K562 (cell line): ENCODE results near the gene NXF1. TPM values are rescaled to one million over a fixed set of nuclear protein-coding genes. Genes with fewer than 3 reads are reported as not detected.

Source experiments
- ATAC-seq: fragments of 200-7000 bp; cut with Tn5 transposase; 3 replicates; pipeline ENCODE4 v1.9.1; 2020; ENCODE audit warnings: moderate library complexity
- BruUV-seq: library from RNA; stranded (reverse); fragments of 400-500 nt; replicated peaks from 2 replicates; lab custom pipeline; 2021; lab: Mats Ljungman, UMichigan
- CTCF ChIA-PET: fragments of 300-600 bp; formaldehyde crosslinking; extraction: SDS; loops from one replicate; lab custom pipeline; 2021; ENCODE audit warnings: low intra/inter-chr PET ratio; lab: Yijun Ruan, JAX
- POLR2A ChIA-PET: fragments of 300-600, 350-650 bp; sonication (Branson Sonifier 250); formaldehyde crosslinking; extraction: SDS; loops from one replicate; lab custom pipeline; 2021; ENCODE audit warnings: antibody characterized with exemption, inconsistent platforms; lab: Yijun Ruan, JAX
- DNase-seq, 4 experiments: peaks; one replicate each; pipeline versions ENCODE4 v3.0.0 to v3.0.0-alpha.2; 2011 to 2018; ENCODE audit warnings: low spot score in 3 of 4, mixed read lengths in 3 of 4; ENCODE audit errors: extremely low read depth in 1 of 4
- FAIRE-seq: peaks from 2 replicates; lab custom pipeline; 2011; peaks lifted over from hg19 to GRCh38; lab: Jason Lieb, UNC
- H2AFZ ChIP-seq: 2 replicates; pipeline ENCODE4 v1.6.0; 2011; ENCODE audit warnings: low read depth, low read length, control low read depth, inconsistent platforms
- H3K27ac ChIP-seq: fragments of 200-600 bp; 3 replicates; pipeline ENCODE4 v1.8.0; 2011; ENCODE audit warnings: low read depth, mild to moderate bottlenecking, control low read depth, inconsistent platforms, low read length, moderate library complexity, mixed read lengths; ENCODE audit errors: extremely low read depth
- H3K27me3 ChIP-seq, 2 experiments: fragments of 300-600 bp in 1 of 2; 2 replicates in 1 of 2; 3 replicates in 1 of 2; pipeline versions ENCODE4 v1.6.0 to v1.8.0; 2011; ENCODE audit warnings: inconsistent platforms in 2 of 2, low read length in 2 of 2, mild to moderate bottlenecking in 1 of 2, mixed read lengths in 1 of 2, moderate library complexity in 1 of 2; ENCODE audit not compliant: control insufficient read depth in 2 of 2, insufficient read depth in 2 of 2
- H3K36me3 ChIP-seq: fragments of 300-600 bp; 3 replicates; pipeline ENCODE4 v1.8.0; 2011; ENCODE audit warnings: mild to moderate bottlenecking, low read length, inconsistent platforms; ENCODE audit not compliant: control insufficient read depth, insufficient read depth
- H3K4me1 ChIP-seq, 2 experiments: fragments of 200-600 bp in 1 of 2; replicated peaks in 1 of 2; 2 replicates in 1 of 2; 3 replicates in 1 of 2; pipeline versions ENCODE4 v1.5.1 to v1.8.0; 2011; ENCODE audit warnings: inconsistent platforms in 2 of 2, low read length in 2 of 2, mild to moderate bottlenecking in 1 of 2, mixed read lengths in 1 of 2, moderate library complexity in 1 of 2; ENCODE audit not compliant: control insufficient read depth in 2 of 2, insufficient read depth in 2 of 2
- H3K4me2 ChIP-seq: 2 replicates; pipeline ENCODE4 v1.6.1; 2011; ENCODE audit warnings: low read length, control low read depth, inconsistent platforms, mixed read lengths; ENCODE audit not compliant: insufficient read depth
- H3K4me3 ChIP-seq: fragments of 200-600 bp; sonication (generic), shearing (Covaris generic); 2 replicates; pipeline ENCODE4 v1.5.1; 2016; ENCODE audit warnings: control low read depth, inconsistent platforms
- H3K79me2 ChIP-seq: fragments of 200-600 bp; 3 replicates; pipeline ENCODE4 v1.8.0; 2011; ENCODE audit warnings: low read length, inconsistent platforms; ENCODE audit not compliant: control insufficient read depth, insufficient read depth
- H3K9ac ChIP-seq, 2 experiments: 2 replicates each; pipeline versions ENCODE4 v1.6.0 to v1.6.1; 2011; ENCODE audit warnings: low read depth in 2 of 2, low read length in 2 of 2, control low read depth in 1 of 2, inconsistent platforms in 1 of 2, mild to moderate bottlenecking in 1 of 2, mixed read lengths in 1 of 2; ENCODE audit not compliant: insufficient read depth in 1 of 2
- H3K9me1 ChIP-seq: one replicate; pipeline ENCODE4 v1.6.0; 2011; ENCODE audit warnings: inconsistent platforms, mild to moderate bottlenecking, low read length, moderate library complexity; ENCODE audit not compliant: control insufficient read depth, insufficient read depth
- H3K9me3 ChIP-seq: replicated peaks from 2 replicates; pipeline ENCODE4 v1.5.1; 2011; ENCODE audit warnings: low read depth, low read length, inconsistent platforms; ENCODE audit not compliant: control insufficient read depth, insufficient read depth
- H4K20me1 ChIP-seq: replicated peaks from 2 replicates; pipeline ENCODE4 v1.6.1; 2011; ENCODE audit warnings: low read length, inconsistent platforms, mixed read lengths; ENCODE audit not compliant: control insufficient read depth, insufficient read depth
- MTA2 ChIP-seq: fragments of 450-650 bp; IDR thresholded peaks from 2 replicates; pipeline ENCODE4 v1.6.1; 2016; ENCODE audit warnings: low read depth
- POLR2G ChIP-seq: fragments of 200-400 bp; formaldehyde crosslinking; IDR thresholded peaks from 2 replicates; pipeline ENCODE4 v1.6.1; 2017; ENCODE audit warnings: low read depth, mild to moderate bottlenecking, antibody characterized with exemption, low read length, moderate library complexity
- RBM34 ChIP-seq: fragments of 200-400 bp; formaldehyde crosslinking; IDR thresholded peaks from 2 replicates; pipeline ENCODE4 v1.6.1; 2018; ENCODE audit warnings: low read length, borderline replicate concordance; ENCODE audit not compliant: insufficient read depth
- THRAP3 ChIP-seq: fragments of 450-650 bp; IDR thresholded peaks from 2 replicates; pipeline ENCODE4 v1.6.1; 2016; ENCODE audit warnings: mild to moderate bottlenecking, inconsistent platforms, borderline replicate concordance
- ZBTB40 ChIP-seq, 2 experiments: fragments of 450-650 bp in 1 of 2; sonication (generic) in 1 of 2; formaldehyde crosslinking in 1 of 2; IDR thresholded peaks; 2 replicates each; pipeline versions ENCODE4 v1.7.1 to v1.9.0; 2016 to 2022; ENCODE audit warnings: inconsistent platforms in 1 of 2, mild to moderate bottlenecking in 1 of 2, missing genetic modification reagents in 1 of 2
- ZNF175 ChIP-seq: fragments of 200-800 bp; sonication (Bioruptor generic); IDR thresholded peaks from 2 replicates; pipeline ENCODE4 v1.6.1; 2016; ENCODE audit warnings: low read depth, mild to moderate bottlenecking, missing genetic modification characterization, missing compliant biosample characterization
- WGBS: fragments of 100-300 bp; shearing (Covaris generic); methylation state at CpG from one replicate; pipeline ENCODE4 v1.1.6; 2016; ENCODE audit warnings: low coverage, mixed read lengths; ENCODE audit not compliant: insufficient coverage; ENCODE audit errors: missing lambda C conversion rate; 5-methylcytosine and 5-hydroxymethylcytosine counted together
- in situ Hi-C: fragments of 300-500 bp; cut with MboI; formaldehyde crosslinking; loops from 4 replicates; pipeline ENCODE4 v1.15.0; 2018; ENCODE audit warnings: inconsistent platforms, mixed read lengths
- intact Hi-C: fragments of 100-400 bp; cut with micrococcal nuclease; formaldehyde crosslinking; loops from 2 replicates; pipeline ENCODE4 v1.14.2; 2022
- polyA plus RNA-seq, 8 experiments: library from polyadenylated mRNA; depleted of rRNA in 4 of 8; stranded (reverse) in 5 of 8; unstranded in 3 of 8; fragments of >200 nt; fragmentation: Nextera tagmentation in 2 of 8; fragmentation: Illumina TruSeq in 1 of 8; extraction: Ambion mirVana in 2 of 8; extraction: Trizol in 1 of 8; gene quantifications; 2 replicates each; pipeline versions ENCODE4 v1.2.1 to v1.2.3, GENCODE V29; 2011 to 2014; ENCODE audit warnings: inconsistent platforms in 1 of 8, missing spikeins in 1 of 8
- total RNA-seq, 7 experiments: library from RNA; depleted of rRNA in 6 of 7; stranded (reverse); fragments of >200 nt in 6 of 7; fragmentation: Illumina TruSeq in 2 of 7; extraction: Trizol in 2 of 7; gene quantifications; 2 replicates each; pipeline versions ENCODE4 v1.2.1 to v1.2.3, GENCODE V29; 2011 to 2021; ENCODE audit warnings: low replicate concordance in 1 of 7

Gene NXF1
- total and polyA plus RNA-seq, 9 of the 15 experiments (the other 6 are each of a cell fraction or from before 2014, with no cell fraction given), result 18.1 to 98.3 (median 35.8) TPM

- peak overlapping the region; percentile 94 for H3K4me2 ChIP-seq
- intact Hi-C loops (no loop called here), in situ Hi-C loops (no loop called here)
- ATAC-seq (no peak), FAIRE-seq (no peak), DNase-seq (no peak)
- no peaks in the 10 kb centered on the region for H3K9me1 ChIP-seq
- 58% methylated on average over 10 of the region's 10 CpGs for WGBS
- peak overlapping the region; percentile 63; the same call in 1 of the 2 replicates for H3K4me3 ChIP-seq
- peak overlapping the region in 1 of 2 experiments; percentile 15; a peak in 1 of 4 replicates for H3K9ac ChIP-seq
- no peak overlapping the region for H3K27ac ChIP-seq
- BruUV-seq, result no TSS peak
- H3K4me1 ChIP-seq, result peaks cover 14 to 28% of the 10 kb centered on the region in 2 experiments; a peak in 4 of 5 replicates
- TF ChIP-seq ZNF175 (CRISPR knock-in tag) (no peak), MTA2 (no peak), THRAP3 (no peak), RBM34 (no peak), ZBTB40 (IDR thresholded peaks at IDR 0.05) (no peak), ZBTB40 (CRISPR knock-in tag; IDR thresholded peaks at IDR 0.05) (no peak), POLR2G (no peak)
- H3K27me3 ChIP-seq, result no peaks in the 10 kb centered on the region
- ChIA-PET POLR2A (interaction anchor here (1.5 to 2.7 kb wide), 7 partner anchors 9 to 100 kb away, joined by 5 to 27 read pairs (median 12); partner anchors contain the start of genes BSCL2, C11orf98, CSKMT and GNG3), CTCF (no interaction called here)
- H3K9me3 ChIP-seq, result no peaks in the 10 kb centered on the region
- peaks cover 17% of the 10 kb centered on the region; the same call in 1 of the 3 replicates for H3K36me3 ChIP-seq
- peak overlapping the region; percentile 71 for H2AFZ ChIP-seq
- H3K79me2 ChIP-seq, result peaks cover 22% of the 10 kb centered on the region
- H4K20me1 ChIP-seq, result no peaks in the 10 kb centered on the region
Measured at GRCh38 chr11:62755086-62755615, 50.1 kb downstream of the NXF1 start.
